SK-N-SH (cell line): ENCODE data around the gene AUTS2.

Experiments used
- ELF1 ChIP-seq: IDR thresholded peaks from 2 replicates; pipeline ENCODE4 v1.4.0; 2012
- EZH2phosphoT487 ChIP-seq: fragments of 200-600 bp; sonication (generic); IDR thresholded peaks from 2 replicates; pipeline ENCODE4 v1.6.1; 2017; ENCODE audit warnings: low read depth, mixed run types, mild to moderate bottlenecking, antibody characterized with exemption, moderate library complexity, borderline replicate concordance
- MAX ChIP-seq: IDR thresholded peaks from 2 replicates; pipeline ENCODE4 v1.4.0; 2012; ENCODE audit warnings: low read depth
- TAF1 ChIP-seq: IDR thresholded peaks from 2 replicates; pipeline ENCODE4 v1.6.1; 2012; ENCODE audit warnings: low read depth, mild to moderate bottlenecking, low read length, moderate library complexity, borderline replicate concordance
- YY1 ChIP-seq: IDR thresholded peaks from 2 replicates; pipeline ENCODE4 v1.4.0; 2012; ENCODE audit warnings: low read depth, mild to moderate bottlenecking
- TF ChIP-seq, protein P1 (sequence below): fragments of 200-600 bp; sonication (generic); IDR thresholded peaks from 2 replicates; pipeline ENCODE4 v1.6.1; 2017; ENCODE audit warnings: antibody characterized with exemption, mild to moderate bottlenecking, moderate library complexity
- TF ChIP-seq, protein P2 (sequence below): IDR thresholded peaks from 2 replicates; pipeline ENCODE4 v1.4.0; 2012; ENCODE audit warnings: low read depth, borderline replicate concordance

DNA sequence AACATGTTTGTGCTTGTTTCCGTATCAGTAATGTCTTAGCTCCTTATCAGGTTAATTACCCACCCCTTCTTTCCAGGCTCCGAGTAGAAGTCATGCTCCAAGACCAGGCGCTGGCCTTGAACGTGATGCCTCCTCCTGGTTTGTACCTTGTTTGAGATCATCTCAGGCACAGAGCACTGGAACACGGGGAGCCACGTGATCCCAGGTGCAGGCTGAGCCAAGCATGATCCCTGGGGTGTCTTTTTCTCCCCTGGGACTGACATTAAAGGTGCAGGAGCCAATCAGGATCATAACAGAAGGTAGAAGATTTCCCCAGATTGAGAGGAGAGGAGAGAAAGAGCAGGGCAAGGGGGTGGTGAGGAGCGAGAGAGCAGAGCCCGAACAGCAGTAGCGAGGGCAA, 907.6 kb downstream of the AUTS2 start:
- TF ChIP-seq, protein P1, sequence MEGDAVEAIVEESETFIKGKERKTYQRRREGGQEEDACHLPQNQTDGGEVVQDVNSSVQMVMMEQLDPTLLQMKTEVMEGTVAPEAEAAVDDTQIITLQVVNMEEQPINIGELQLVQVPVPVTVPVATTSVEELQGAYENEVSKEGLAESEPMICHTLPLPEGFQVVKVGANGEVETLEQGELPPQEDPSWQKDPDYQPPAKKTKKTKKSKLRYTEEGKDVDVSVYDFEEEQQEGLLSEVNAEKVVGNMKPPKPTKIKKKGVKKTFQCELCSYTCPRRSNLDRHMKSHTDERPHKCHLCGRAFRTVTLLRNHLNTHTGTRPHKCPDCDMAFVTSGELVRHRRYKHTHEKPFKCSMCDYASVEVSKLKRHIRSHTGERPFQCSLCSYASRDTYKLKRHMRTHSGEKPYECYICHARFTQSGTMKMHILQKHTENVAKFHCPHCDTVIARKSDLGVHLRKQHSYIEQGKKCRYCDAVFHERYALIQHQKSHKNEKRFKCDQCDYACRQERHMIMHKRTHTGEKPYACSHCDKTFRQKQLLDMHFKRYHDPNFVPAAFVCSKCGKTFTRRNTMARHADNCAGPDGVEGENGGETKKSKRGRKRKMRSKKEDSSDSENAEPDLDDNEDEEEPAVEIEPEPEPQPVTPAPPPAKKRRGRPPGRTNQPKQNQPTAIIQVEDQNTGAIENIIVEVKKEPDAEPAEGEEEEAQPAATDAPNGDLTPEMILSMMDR = no peak
- TF ChIP-seq TAF1 (no peak), YY1 (no peak), MAX (no peak), ELF1 (no peak), EZH2phosphoT487 (no peak)
- TF ChIP-seq, protein P2, sequence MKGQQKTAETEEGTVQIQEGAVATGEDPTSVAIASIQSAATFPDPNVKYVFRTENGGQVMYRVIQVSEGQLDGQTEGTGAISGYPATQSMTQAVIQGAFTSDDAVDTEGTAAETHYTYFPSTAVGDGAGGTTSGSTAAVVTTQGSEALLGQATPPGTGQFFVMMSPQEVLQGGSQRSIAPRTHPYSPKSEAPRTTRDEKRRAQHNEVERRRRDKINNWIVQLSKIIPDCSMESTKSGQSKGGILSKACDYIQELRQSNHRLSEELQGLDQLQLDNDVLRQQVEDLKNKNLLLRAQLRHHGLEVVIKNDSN = no peak
